SK-N-SH (cell line): ENCODE measurements around the gene SF3B4. TPM values are rescaled to one million over a fixed set of nuclear protein-coding genes. Genes with fewer than 3 reads are reported as not detected.

Experiments used
- CTCF ChIA-PET: fragments of 300-600, 350-600 bp; formaldehyde crosslinking; extraction: SDS; loops from one replicate; lab custom pipeline; 2021; lab: Yijun Ruan, JAX
- POLR2A ChIA-PET: fragments of 350-600 bp; sonication (Branson Sonifier 250); formaldehyde crosslinking; extraction: SDS; loops from one replicate; lab custom pipeline; 2020; ENCODE audit warnings: antibody characterized with exemption, inconsistent platforms; lab: Yijun Ruan, JAX
- DNase-seq: peaks from one replicate; pipeline ENCODE4 v3.0.0; 2012
- H2AFZ ChIP-seq: fragments of 200-600 bp; sonication (generic); 2 replicates; pipeline ENCODE4 v1.8.1; 2016; ENCODE audit warnings: antibody characterized with exemption, mild to moderate bottlenecking, low read depth
- H3F3A ChIP-seq: fragments of 200-600 bp; sonication (generic); replicated peaks from 2 replicates; pipeline ENCODE3; 2016; ENCODE audit warnings: antibody characterized with exemption, mild to moderate bottlenecking; ENCODE audit not compliant: insufficient read depth
- H3K27ac ChIP-seq, 2 experiments: fragments of 200-500 bp in 1 of 2; fragments of 200-600 bp in 1 of 2; sonication (Bioruptor generic) in 1 of 2; sonication (generic), shearing (Covaris generic) in 1 of 2; 2 replicates each; pipeline versions ENCODE4 v1.5.1 to v1.6.1; 2014 to 2016; ENCODE audit warnings: low read depth in 2 of 2, inconsistent platforms in 1 of 2, low read length in 1 of 2, mild to moderate bottlenecking in 1 of 2, mixed read lengths in 1 of 2
- H3K27me3 ChIP-seq: fragments of 200-600 bp; sonication (generic), shearing (Covaris generic); 2 replicates; pipeline ENCODE4 v1.6.1; 2016; ENCODE audit warnings: mixed run types; ENCODE audit not compliant: insufficient read depth
- H3K36me3 ChIP-seq, 2 experiments: fragments of 200-500 bp in 1 of 2; fragments of 200-600 bp in 1 of 2; sonication (Bioruptor generic) in 1 of 2; sonication (generic) in 1 of 2; replicated peaks in 1 of 2; 2 replicates each; pipeline versions ENCODE3 to v1.5.1; 2014 to 2016; ENCODE audit warnings: low read length in 1 of 2, mild to moderate bottlenecking in 1 of 2; ENCODE audit not compliant: insufficient read depth in 2 of 2, control insufficient read depth in 1 of 2
- H3K4me1 ChIP-seq, 2 experiments: fragments of 200-500 bp in 1 of 2; fragments of 200-600 bp in 1 of 2; sonication (Bioruptor generic) in 1 of 2; sonication (generic), shearing (Covaris generic) in 1 of 2; 2 replicates each; pipeline versions ENCODE4 v1.5.1 to v1.6.1; 2014 to 2016; ENCODE audit warnings: low read depth in 1 of 2, low read length in 1 of 2, mixed run types in 1 of 2; ENCODE audit not compliant: insufficient read depth in 2 of 2, control insufficient read depth in 1 of 2
- H3K4me2 ChIP-seq: fragments of 200-600 bp; sonication (generic), shearing (Covaris generic); 2 replicates; pipeline ENCODE4 v1.6.1; 2017; ENCODE audit warnings: mixed run types
- H3K4me3 ChIP-seq, 2 experiments: fragments of 200-500 bp in 1 of 2; fragments of 200-600 bp in 1 of 2; sonication (Bioruptor generic) in 1 of 2; sonication (generic), shearing (Covaris generic) in 1 of 2; 2 replicates each; pipeline versions ENCODE4 v1.5.1 to v1.8.1; 2014 to 2016; ENCODE audit warnings: low read depth in 2 of 2, inconsistent platforms in 1 of 2, low read length in 1 of 2, mild to moderate bottlenecking in 1 of 2, mixed read lengths in 1 of 2, moderate library complexity in 1 of 2
- H3K79me2 ChIP-seq: fragments of 200-600 bp; sonication (generic); 2 replicates; pipeline ENCODE4 v1.8.1; 2017; ENCODE audit warnings: mild to moderate bottlenecking; ENCODE audit not compliant: insufficient read depth
- H3K9ac ChIP-seq: fragments of 200-600 bp; sonication (generic); 2 replicates; pipeline ENCODE4 v1.6.1; 2017; ENCODE audit warnings: mixed run types
- H3K9me2 ChIP-seq: fragments of 200-600 bp; sonication (generic); 2 replicates; pipeline ENCODE4 v1.6.1; 2017; ENCODE audit warnings: mixed run types
- H3K9me3 ChIP-seq: fragments of 200-600 bp; sonication (generic); 2 replicates; pipeline ENCODE4 v1.6.1; 2017; ENCODE audit warnings: mixed run types, mild to moderate bottlenecking, moderate library complexity
- H4K20me1 ChIP-seq: fragments of 200-600 bp; sonication (generic); 2 replicates; pipeline ENCODE4 v1.6.1; 2017; ENCODE audit warnings: mild to moderate bottlenecking, mixed run types; ENCODE audit not compliant: insufficient read depth
- EZH2phosphoT487 ChIP-seq: fragments of 200-600 bp; sonication (generic); IDR thresholded peaks from 2 replicates; pipeline ENCODE4 v1.6.1; 2017; ENCODE audit warnings: low read depth, mixed run types, mild to moderate bottlenecking, antibody characterized with exemption, moderate library complexity, borderline replicate concordance
- GATA2 ChIP-seq: sonication (generic); formaldehyde crosslinking; IDR thresholded peaks from 2 replicates; pipeline ENCODE4 v1.5.0; 2020; ENCODE audit warnings: mild to moderate bottlenecking, missing genetic modification reagents
- JUND ChIP-seq: IDR thresholded peaks from 2 replicates; pipeline ENCODE4 v1.4.0; 2012
- MEF2A ChIP-seq: IDR thresholded peaks from 2 replicates; pipeline ENCODE4 v1.4.0; 2012; ENCODE audit warnings: low read depth, borderline replicate concordance
- POLR2AphosphoS5 ChIP-seq: IDR thresholded peaks from 2 replicates; pipeline ENCODE4 v1.6.1; 2012; ENCODE audit warnings: low read depth, low read length
- RAD21 ChIP-seq: IDR thresholded peaks from 2 replicates; pipeline ENCODE4 v1.6.1; 2012; ENCODE audit warnings: mild to moderate bottlenecking, low read length
- RCOR1 ChIP-seq: fragments of 150-350 bp; IDR thresholded peaks from 2 replicates; pipeline ENCODE4 v1.6.1; 2017; ENCODE audit warnings: antibody characterized with exemption, low read length
- RFX5 ChIP-seq: IDR thresholded peaks from 2 replicates; pipeline ENCODE4 v1.6.1; 2012; ENCODE audit warnings: mild to moderate bottlenecking, improper control_type of control experiment, low read length
- RXRA ChIP-seq: IDR thresholded peaks from 2 replicates; pipeline ENCODE4 v1.4.0; 2012; ENCODE audit warnings: low read depth, mild to moderate bottlenecking, borderline replicate concordance
- SIN3A ChIP-seq: IDR thresholded peaks from 2 replicates; pipeline ENCODE4 v1.6.1; 2012; ENCODE audit warnings: low read depth, mild to moderate bottlenecking, low read length, moderate library complexity, borderline replicate concordance
- SMC3 ChIP-seq: IDR thresholded peaks from 2 replicates; pipeline ENCODE4 v1.6.1; 2012; ENCODE audit warnings: low read depth, low read length, improper control_type of control experiment
- TCF12 ChIP-seq: IDR thresholded peaks from 2 replicates; pipeline ENCODE4 v1.4.0; 2012
- TEAD4 ChIP-seq: IDR thresholded peaks from 2 replicates; pipeline ENCODE4 v1.4.0; 2012; ENCODE audit warnings: mild to moderate bottlenecking, borderline replicate concordance; ENCODE audit not compliant: insufficient read depth
- USF1 ChIP-seq: IDR thresholded peaks from 2 replicates; pipeline ENCODE4 v1.4.0; 2012; ENCODE audit warnings: low read depth, borderline replicate concordance
- WGBS: methylation state at CpG from one replicate; pipeline ENCODE4 v1.1.6; 2017; ENCODE audit warnings: low lambda C conversion rate; 5-methylcytosine and 5-hydroxymethylcytosine counted together
- polyA plus RNA-seq, 3 experiments: library from polyadenylated mRNA; depleted of rRNA; stranded (reverse); fragments of >200 nt; gene quantifications; 2 replicates each; pipeline ENCODE4 v1.2.3, GENCODE V29; 2012

Gene SF3B4
- polyA plus RNA-seq, 1 of the 3 experiments (the other 2 are of a cell fraction) = 54.3 TPM

GRCh38 chr1:149932474-149932873 lies 4.9 kb upstream of the SF3B4 start:
- Histone ChIP-seq H3K9me2 (no peaks in the 10 kb centered on the region), H4K20me1 (no peaks in the 10 kb centered on the region), H2AFZ (no peak overlapping the region), H3K36me3 (peaks cover 0 to 14% of the 10 kb centered on the region in 2 experiments), H3K9me3 (no peaks in the 10 kb centered on the region), H3K4me3 (no peak overlapping the region), H3F3A (peaks cover 9% of the 10 kb centered on the region), H3K79me2 (peaks cover 1% of the 10 kb centered on the region), H3K9ac (no peak overlapping the region), H3K4me2 (no peak overlapping the region), H3K4me1 (peaks cover 14% of the 10 kb centered on the region in 2 experiments), H3K27ac (no peak overlapping the region), H3K27me3 (no peaks in the 10 kb centered on the region)
- ChIA-PET POLR2A (no interaction called here), CTCF (no interaction called here)
- WGBS = 90% methylated on average over 8 of the region's 8 CpGs
- DNase-seq = no peak
- TF ChIP-seq RFX5 = no peak
- TF ChIP-seq TEAD4 = no peak
- no peak for TF ChIP-seq EZH2phosphoT487
- TF ChIP-seq MEF2A = no peak
- TF ChIP-seq RAD21 = no peak
- no peak for TF ChIP-seq TCF12
- no peak for TF ChIP-seq SMC3
- TF ChIP-seq SIN3A = no peak
- no peak for TF ChIP-seq POLR2AphosphoS5
- no peak for TF ChIP-seq RCOR1

- POLR2A ChIA-PET = no interaction called here
- H4K20me1 ChIP-seq = peaks cover 7% of the 10 kb centered on the region; the same call in 1 of the 2 replicates
Measured at GRCh38 chr1:149931212-149931790, 3.7 kb upstream of the SF3B4 start.

GRCh38 chr1:149929856-149930255 lies 2.3 kb upstream of the SF3B4 start:
- peaks cover 10% of the 10 kb centered on the region; the same call in 1 of the 2 replicates for H4K20me1 ChIP-seq
- H3K9me3 ChIP-seq = no peaks in the 10 kb centered on the region
- H3K4me3 ChIP-seq = no peak overlapping the region
- H3K36me3 ChIP-seq = peaks cover 15 to 34% of the 10 kb centered on the region in 2 experiments
- peaks cover 27% of the 10 kb centered on the region for H3K79me2 ChIP-seq
- no peak for TF ChIP-seq USF1
- no peak for TF ChIP-seq RXRA
- no peak for TF ChIP-seq SIN3A
- TF ChIP-seq TEAD4 = no peak
- peaks cover 14 to 26% of the 10 kb centered on the region in 2 experiments for H3K4me1 ChIP-seq
- no peak overlapping the region for H3K9ac ChIP-seq
- H3F3A ChIP-seq = peaks cover 6% of the 10 kb centered on the region
- no peak overlapping the region for H3K27ac ChIP-seq
- CTCF ChIA-PET = interaction anchor here (0.9 to 2.5 kb wide), 3 partner anchors 13 to 121 kb away, joined by 3 to 10 read pairs (median 3); no protein-coding TSS in a partner anchor
- no peak for DNase-seq
- no peaks in the 10 kb centered on the region for H3K27me3 ChIP-seq
- no peak overlapping the region for H2AFZ ChIP-seq
- H3K4me2 ChIP-seq = no peak overlapping the region
- WGBS = 88% methylated on average over 2 of the region's 2 CpGs
- H3K9me2 ChIP-seq = no peaks in the 10 kb centered on the region
- POLR2A ChIA-PET = interaction anchor here (1.0 kb wide), 1 partner anchor 41 kb away, joined by 5 read pairs; no protein-coding TSS in a partner anchor

More at GRCh38 chr1:149931212-149931790, 3.7 kb upstream of the SF3B4 start:
- 84% methylated on average over 13 of the region's 13 CpGs for WGBS
- H3K4me2 ChIP-seq = no peak overlapping the region
- peaks cover 11 to 20% of the 10 kb centered on the region in 2 experiments for H3K4me1 ChIP-seq
- H2AFZ ChIP-seq = peak overlapping the region; percentile 60
- H3K9ac ChIP-seq = no peak overlapping the region
- H3K9me3 ChIP-seq = no peaks in the 10 kb centered on the region
- peaks cover 6% of the 10 kb centered on the region for H3F3A ChIP-seq
- no peak overlapping the region for H3K27ac ChIP-seq
- DNase-seq = no peak
- peaks cover under 1 to 20% of the 10 kb centered on the region in 2 experiments for H3K36me3 ChIP-seq
- H3K4me3 ChIP-seq = no peak overlapping the region
- no peaks in the 10 kb centered on the region for H3K27me3 ChIP-seq
- H3K79me2 ChIP-seq = peaks cover 13% of the 10 kb centered on the region
- CTCF ChIA-PET = interaction anchor here (1.1 kb wide), 1 partner anchor 11 kb away, joined by 3 read pairs; no protein-coding TSS in a partner anchor
- no peaks in the 10 kb centered on the region for H3K9me2 ChIP-seq
- no peak for TF ChIP-seq JUND
- TF ChIP-seq GATA2 (CRISPR knock-in tag) = no peak
- no peak for TF ChIP-seq TEAD4
